HFF-Myc (cell line): ENCODE data around the gene E2F3.

ENCODE experiments used
- DNase-seq: peaks from one replicate; pipeline ENCODE4 v3.0.0-alpha.2; 2011; ENCODE audit warnings: low read depth; ENCODE audit errors: extremely low read depth
- H3K4me3 ChIP-seq: replicated peaks from 2 replicates; pipeline ENCODE4 v1.5.1; 2011; ENCODE audit warnings: low read depth, mild to moderate bottlenecking, control low read depth, low read length
- TF ChIP-seq, protein P1 (sequence below): IDR thresholded peaks from 2 replicates; pipeline ENCODE4 v1.5.1; 2012; ENCODE audit warnings: mild to moderate bottlenecking, low read depth, low read length, control low read depth; ENCODE audit errors: missing control alignments

The E2F3 gene

DNA sequence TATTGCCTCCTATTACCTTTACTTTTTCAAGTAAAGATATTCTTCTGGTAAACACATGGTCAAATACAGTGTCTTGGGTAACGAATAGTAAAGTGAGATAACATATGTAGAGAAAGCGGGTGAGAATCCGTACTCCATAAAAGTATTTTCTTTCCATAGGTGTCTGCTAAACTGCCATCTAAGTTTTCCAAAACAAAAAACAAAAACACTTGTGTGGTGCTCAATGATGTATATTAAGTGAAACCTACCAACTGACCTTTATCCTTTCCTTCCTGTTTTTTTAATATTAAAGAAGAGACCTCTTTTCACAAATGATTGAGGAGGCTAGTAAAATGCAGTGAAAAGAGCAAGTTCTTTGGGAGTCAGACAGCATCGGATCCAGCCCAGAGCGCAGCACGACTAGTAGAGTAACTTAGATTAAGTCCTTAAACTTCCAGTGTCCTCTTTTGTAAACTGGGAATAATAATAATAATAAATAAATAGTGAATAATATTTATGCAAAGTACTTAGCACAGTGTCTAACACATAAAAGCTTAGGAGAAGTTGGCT, 132.1 kb downstream of the E2F3 start:
- TF ChIP-seq, protein P1, sequence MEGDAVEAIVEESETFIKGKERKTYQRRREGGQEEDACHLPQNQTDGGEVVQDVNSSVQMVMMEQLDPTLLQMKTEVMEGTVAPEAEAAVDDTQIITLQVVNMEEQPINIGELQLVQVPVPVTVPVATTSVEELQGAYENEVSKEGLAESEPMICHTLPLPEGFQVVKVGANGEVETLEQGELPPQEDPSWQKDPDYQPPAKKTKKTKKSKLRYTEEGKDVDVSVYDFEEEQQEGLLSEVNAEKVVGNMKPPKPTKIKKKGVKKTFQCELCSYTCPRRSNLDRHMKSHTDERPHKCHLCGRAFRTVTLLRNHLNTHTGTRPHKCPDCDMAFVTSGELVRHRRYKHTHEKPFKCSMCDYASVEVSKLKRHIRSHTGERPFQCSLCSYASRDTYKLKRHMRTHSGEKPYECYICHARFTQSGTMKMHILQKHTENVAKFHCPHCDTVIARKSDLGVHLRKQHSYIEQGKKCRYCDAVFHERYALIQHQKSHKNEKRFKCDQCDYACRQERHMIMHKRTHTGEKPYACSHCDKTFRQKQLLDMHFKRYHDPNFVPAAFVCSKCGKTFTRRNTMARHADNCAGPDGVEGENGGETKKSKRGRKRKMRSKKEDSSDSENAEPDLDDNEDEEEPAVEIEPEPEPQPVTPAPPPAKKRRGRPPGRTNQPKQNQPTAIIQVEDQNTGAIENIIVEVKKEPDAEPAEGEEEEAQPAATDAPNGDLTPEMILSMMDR, result no peak
- peak overlapping the region; percentile 92 for H3K4me3 ChIP-seq
- DNase-seq, result no peak

DNA sequence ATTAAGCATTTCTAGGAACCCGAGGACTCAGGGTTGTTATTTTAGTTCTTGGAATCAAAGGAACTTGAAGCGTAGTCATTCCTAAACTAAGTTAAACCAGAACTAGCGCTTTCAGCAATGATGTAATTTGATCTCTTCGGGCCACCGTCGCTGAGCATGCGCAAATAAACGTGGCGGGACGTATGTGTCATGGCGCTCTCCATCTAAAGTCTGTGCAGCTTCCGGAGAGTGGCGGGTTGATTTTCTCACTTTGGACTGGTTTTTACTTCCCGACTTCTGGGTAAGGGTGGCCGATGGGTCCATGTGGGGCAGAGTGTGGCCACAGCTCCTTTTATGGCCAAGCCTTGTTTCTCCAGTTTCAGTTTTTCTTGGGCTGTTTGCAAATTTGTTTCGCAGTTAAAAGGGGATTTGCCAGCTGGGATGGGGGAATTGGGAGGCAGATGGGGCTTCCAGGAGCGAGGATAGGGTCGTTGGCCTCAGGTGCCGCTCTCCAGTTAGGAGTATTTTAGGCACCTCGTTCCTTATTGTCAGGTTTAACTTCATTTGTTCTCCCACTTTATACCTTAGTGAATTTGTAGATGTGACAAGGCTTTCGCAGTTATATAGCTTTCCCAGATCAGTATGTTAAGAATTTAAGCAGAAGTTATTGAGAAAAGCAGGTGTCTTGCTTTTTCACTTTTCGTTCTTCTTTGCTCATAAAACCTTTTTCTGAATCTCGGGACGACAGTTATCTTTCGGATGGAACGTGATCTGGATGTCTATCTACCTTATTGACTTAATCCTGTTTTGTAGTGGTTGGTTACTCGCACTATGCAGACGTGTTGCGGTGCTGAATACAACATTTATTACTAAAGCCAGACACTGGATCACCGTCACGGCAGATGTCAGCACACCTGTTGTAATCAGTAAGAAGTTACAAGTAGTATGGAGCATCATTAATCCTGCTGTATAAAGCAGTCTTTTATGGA, 132.9 kb downstream of the E2F3 start, which contains the start of gene CDKAL1:
CDKAL1 (plus strand) TSS at position 163 of the 968 bp plus-strand sequence. CDS start 11,894 bp downstream, outside the sequence.
- peak within 1 kb of the TSS; percentile 92 for H3K4me3 ChIP-seq
- peak; percentile 91 for DNase-seq
- TF ChIP-seq, protein P1, result no peak

- no peak for DNase-seq
- no peak overlapping the region for H3K4me3 ChIP-seq
- TF ChIP-seq, protein P1, result no peak
Observed at GRCh38 chr6:20538131-20538662, 136.5 kb downstream of the E2F3 start.

GRCh38 chr6:20538907-20539306, 137.2 kb downstream of the E2F3 start:
- TF ChIP-seq, protein P1, result no peak
- no peak for DNase-seq
- H3K4me3 ChIP-seq, result no peak overlapping the region

- H3K4me3 ChIP-seq, result no peak overlapping the region
- DNase-seq, result no peak
Observed at GRCh38 chr6:20539387-20539786, 137.7 kb downstream of the E2F3 start.

DNA sequence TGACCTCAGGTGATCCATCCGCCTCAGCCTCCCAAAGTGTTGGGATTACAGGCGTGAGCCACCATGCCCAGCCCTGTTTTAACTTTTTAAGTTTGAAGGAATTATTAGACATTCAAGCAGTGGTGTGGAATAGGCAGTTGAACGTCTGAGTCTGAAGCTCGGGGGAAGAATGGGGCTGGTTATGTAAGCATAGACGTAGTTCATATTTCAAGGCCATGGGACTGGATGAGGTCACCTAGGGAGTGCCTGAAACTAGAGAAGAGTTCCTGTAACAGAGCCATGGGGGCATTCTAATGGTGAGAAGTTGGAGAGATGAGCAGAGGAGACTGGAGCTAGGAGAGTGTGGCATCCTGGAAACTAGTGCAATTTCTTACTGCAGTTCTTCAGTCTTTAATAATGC, 139.0 kb downstream of the E2F3 start:
- no peak for DNase-seq
- TF ChIP-seq, protein P1, result no peak
- H3K4me3 ChIP-seq, result no peak overlapping the region

More at GRCh38 chr6:20539387-20539786, 137.7 kb downstream of the E2F3 start:
- TF ChIP-seq, protein P1, result no peak
